ENCODE data around the gene PFDN2.

DNA sequence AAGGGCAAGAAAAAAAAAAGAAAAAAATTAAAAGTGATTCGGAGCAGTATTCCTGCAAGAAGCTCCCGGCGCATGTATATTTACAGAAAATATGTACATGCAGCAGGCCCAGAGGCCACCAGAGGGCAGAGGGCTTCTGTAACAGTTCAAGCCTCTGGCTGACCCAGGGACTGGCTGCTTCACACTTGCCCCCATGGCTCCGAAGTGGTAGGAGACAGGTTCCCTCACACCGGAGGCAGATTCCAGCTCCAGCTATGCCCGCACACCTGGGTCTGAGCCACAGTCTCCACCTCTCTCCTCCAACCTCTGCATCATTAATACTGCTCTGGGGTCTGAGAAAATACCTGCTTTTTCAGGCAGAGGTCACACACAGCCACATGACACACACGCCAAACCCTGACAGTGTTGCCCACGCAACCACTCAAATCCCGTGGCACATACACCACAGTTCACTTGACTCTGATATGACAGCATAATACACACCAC lies 45.9 kb downstream of the PFDN2 start:
- TF ChIP-seq SP1 (IDR thresholded peaks at IDR 0.05) (no peak), FOXA1 (IDR thresholded peaks at IDR 0.05) (no peak), TARDBP (IDR thresholded peaks at IDR 0.05) (no peak)
